ENCODE data around the gene UAP1L1. TPM values are rescaled to one million over a fixed set of nuclear protein-coding genes. Genes with fewer than 3 reads are reported as not detected.

The UAP1L1 gene
- total and polyA plus RNA-seq, 9 of the 15 experiments (the other 6 are each of a cell fraction or from before 2014, with no cell fraction given), result 0.20 to 8.6 (median 3.7) TPM

DNA sequence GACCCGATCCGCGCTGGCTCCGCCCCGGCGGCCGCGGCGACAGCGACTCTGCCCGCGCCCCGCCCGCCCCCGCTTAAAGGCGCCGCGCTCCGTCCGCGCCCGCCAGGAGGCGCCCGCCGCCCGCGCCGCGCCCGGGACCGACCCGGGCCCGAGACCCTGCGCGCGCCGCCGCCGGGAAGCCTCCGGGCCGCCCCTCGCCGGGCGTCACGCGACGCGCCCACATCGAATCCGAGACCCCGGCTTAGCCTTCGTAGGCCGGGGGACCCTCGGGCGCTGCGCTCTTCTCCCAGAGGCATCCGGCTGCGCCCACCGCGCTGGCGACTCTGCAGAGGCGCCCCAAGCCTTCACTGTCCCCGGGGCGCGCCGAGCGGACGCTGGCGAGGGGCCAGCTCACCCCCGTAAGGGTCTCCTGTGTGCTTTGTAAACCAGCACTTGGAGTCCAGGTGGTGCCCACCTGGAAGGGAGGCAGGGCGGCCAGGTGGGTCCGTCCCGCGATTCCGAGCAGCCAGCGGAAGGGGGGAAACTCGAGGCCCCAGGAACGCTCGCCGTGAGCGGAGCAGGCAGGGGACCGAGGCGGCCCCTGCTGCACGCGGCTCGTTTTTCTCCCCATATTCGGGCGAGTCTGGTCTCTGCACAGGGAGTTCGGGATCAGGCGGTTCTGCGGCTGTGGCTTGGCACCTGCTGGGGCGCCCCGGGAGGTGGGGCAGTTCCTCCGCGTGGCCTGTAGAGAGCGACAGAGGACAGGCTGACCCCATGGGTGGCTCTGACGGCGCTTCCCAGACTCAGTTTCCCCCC lies 48.9 kb upstream of the UAP1L1 start:
- Histone ChIP-seq H3K4me3 (peak overlapping the region; percentile 66), H3K36me3 (ENCODE audit: control insufficient read depth, insufficient read depth, low read length) (no peaks in the 10 kb centered on the region), H3K79me2 (ENCODE audit: control insufficient read depth, insufficient read depth, low read length) (peaks cover 3% of the 10 kb centered on the region; the same call in 1 of the 3 replicates), H3K9me3 (replicated peaks; ENCODE audit: control insufficient read depth, insufficient read depth, low read depth, low read length) (no peaks in the 10 kb centered on the region), H3K4me1 (replicated peaks in 1 of 2; ENCODE audit: control insufficient read depth in 2 of 2, insufficient read depth in 2 of 2, low read length in 2 of 2) (peaks cover 9 to 92% of the 10 kb centered on the region in 2 experiments; a peak in 4 of 5 replicates), H3K4me2 (ENCODE audit: insufficient read depth, low read length) (peak overlapping the region; percentile 86), H3K9me1 (ENCODE audit: control insufficient read depth, insufficient read depth, low read length) (no peaks in the 10 kb centered on the region), H3K27ac (ENCODE audit: extremely low read depth, low read depth, low read length) (peak overlapping the region; percentile 57; the same call in 2 of the 3 replicates), H3K9ac (ENCODE audit: insufficient read depth in 1 of 2, low read depth in 2 of 2, low read length in 2 of 2) (peak overlapping the region; percentile 69 to 92), H3K27me3 (ENCODE audit: control insufficient read depth in 2 of 2, insufficient read depth in 2 of 2, low read length in 2 of 2) (no peaks in the 10 kb centered on the region), H2AFZ (ENCODE audit: low read depth, low read length) (peak overlapping the region; percentile 93), H4K20me1 (replicated peaks; ENCODE audit: control insufficient read depth, insufficient read depth, low read length) (no peaks in the 10 kb centered on the region)
- BruUV-seq (replicated peaks), result no TSS peak
- ChIA-PET CTCF (ENCODE audit: low intra/inter-chr PET ratio) (interaction anchor here (0.6 to 3.0 kb wide), 4 partner anchors 80 to 237 kb away, joined by 3 to 17 read pairs (median 6); partner anchors contain the start of gene TMEM141), POLR2A (interaction anchor here (0.6 to 1.0 kb wide), 3 partner anchors 9 to 610 kb away, joined by 3 to 4 read pairs (median 3); no protein-coding TSS in a partner anchor)
- WGBS (ENCODE audit: insufficient coverage, low coverage, missing lambda C conversion rate), result under 1% methylated on average over 43 of the region's 98 CpGs
- peak; percentile 81 for ATAC-seq
- intact Hi-C loops (cut with micrococcal nuclease), result loop anchor here (1.0 to 2.0 kb wide), 2 partner anchors 84 to 241 kb away; partner anchors contain the start of genes C8G and FBXW5
- DNase-seq (ENCODE audit: extremely low read depth in 1 of 4, low spot score in 3 of 4), result peak; percentile 80 to 92 (median 84)
- in situ Hi-C loops (cut with MboI), result no loop called here
- FAIRE-seq, result peak; percentile 26
- TF ChIP-seq RBFOX2 (IDR thresholded peaks at IDR 0.05; ENCODE audit: low read depth, low read length), result peak; percentile 56
- TF ChIP-seq, protein P1, sequence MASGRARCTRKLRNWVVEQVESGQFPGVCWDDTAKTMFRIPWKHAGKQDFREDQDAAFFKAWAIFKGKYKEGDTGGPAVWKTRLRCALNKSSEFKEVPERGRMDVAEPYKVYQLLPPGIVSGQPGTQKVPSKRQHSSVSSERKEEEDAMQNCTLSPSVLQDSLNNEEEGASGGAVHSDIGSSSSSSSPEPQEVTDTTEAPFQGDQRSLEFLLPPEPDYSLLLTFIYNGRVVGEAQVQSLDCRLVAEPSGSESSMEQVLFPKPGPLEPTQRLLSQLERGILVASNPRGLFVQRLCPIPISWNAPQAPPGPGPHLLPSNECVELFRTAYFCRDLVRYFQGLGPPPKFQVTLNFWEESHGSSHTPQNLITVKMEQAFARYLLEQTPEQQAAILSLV (tag; IDR thresholded peaks at IDR 0.05), result no peak
- TF ChIP-seq ELF2 (CRISPR knock-in tag; IDR thresholded peaks at IDR 0.05), result no peak
- TF ChIP-seq EP300 (IDR thresholded peaks at IDR 0.05; ENCODE audit: low read length), result no peak
- TF ChIP-seq, protein P2, sequence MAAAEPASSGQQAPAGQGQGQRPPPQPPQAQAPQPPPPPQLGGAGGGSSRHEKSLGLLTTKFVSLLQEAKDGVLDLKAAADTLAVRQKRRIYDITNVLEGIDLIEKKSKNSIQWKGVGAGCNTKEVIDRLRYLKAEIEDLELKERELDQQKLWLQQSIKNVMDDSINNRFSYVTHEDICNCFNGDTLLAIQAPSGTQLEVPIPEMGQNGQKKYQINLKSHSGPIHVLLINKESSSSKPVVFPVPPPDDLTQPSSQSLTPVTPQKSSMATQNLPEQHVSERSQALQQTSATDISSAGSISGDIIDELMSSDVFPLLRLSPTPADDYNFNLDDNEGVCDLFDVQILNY (CRISPR knock-in tag; IDR thresholded peaks at IDR 0.05), result no peak
- TF ChIP-seq TEAD2 (tag; IDR thresholded peaks at IDR 0.05), result no peak
- no peak for TF ChIP-seq ZBTB8A (IDR thresholded peaks at IDR 0.05; ENCODE audit: partially characterized antibody)
- no peak for TF ChIP-seq NFIX (CRISPR knock-in tag; IDR thresholded peaks at IDR 0.05; ENCODE audit: low read depth)
- no peak for TF ChIP-seq BCL6 (CRISPR knock-in tag; IDR thresholded peaks at IDR 0.05)
- TF ChIP-seq, protein P3, sequence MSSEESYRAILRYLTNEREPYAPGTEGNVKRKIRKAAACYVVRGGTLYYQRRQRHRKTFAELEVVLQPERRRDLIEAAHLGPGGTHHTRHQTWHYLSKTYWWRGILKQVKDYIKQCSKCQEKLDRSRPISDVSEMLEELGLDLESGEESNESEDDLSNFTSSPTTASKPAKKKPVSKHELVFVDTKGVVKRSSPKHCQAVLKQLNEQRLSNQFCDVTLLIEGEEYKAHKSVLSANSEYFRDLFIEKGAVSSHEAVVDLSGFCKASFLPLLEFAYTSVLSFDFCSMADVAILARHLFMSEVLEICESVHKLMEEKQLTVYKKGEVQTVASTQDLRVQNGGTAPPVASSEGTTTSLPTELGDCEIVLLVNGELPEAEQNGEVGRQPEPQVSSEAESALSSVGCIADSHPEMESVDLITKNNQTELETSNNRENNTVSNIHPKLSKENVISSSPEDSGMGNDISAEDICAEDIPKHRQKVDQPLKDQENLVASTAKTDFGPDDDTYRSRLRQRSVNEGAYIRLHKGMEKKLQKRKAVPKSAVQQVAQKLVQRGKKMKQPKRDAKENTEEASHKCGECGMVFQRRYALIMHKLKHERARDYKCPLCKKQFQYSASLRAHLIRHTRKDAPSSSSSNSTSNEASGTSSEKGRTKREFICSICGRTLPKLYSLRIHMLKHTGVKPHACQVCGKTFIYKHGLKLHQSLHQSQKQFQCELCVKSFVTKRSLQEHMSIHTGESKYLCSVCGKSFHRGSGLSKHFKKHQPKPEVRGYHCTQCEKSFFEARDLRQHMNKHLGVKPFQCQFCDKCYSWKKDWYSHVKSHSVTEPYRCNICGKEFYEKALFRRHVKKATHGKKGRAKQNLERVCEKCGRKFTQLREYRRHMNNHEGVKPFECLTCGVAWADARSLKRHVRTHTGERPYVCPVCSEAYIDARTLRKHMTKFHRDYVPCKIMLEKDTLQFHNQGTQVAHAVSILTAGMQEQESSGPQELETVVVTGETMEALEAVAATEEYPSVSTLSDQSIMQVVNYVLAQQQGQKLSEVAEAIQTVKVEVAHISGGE (CRISPR knock-in tag; IDR thresholded peaks at IDR 0.05), result peak in 1 of 3 experiments; percentile 55; a peak in 1 of 6 replicates
- no peak for TF ChIP-seq SMAD4 (CRISPR knock-in tag; conservative IDR thresholded peaks at IDR 0.05)
- TF ChIP-seq STAT5A (IDR thresholded peaks at IDR 0.05; ENCODE audit: borderline replicate concordance, low read length), result no peak
- no peak for TF ChIP-seq CCAR2 (IDR thresholded peaks at IDR 0.05; ENCODE audit: low read depth, low read length)
- TF ChIP-seq BACH1 (tag; IDR thresholded peaks at IDR 0.05), result no peak
- no peak for TF ChIP-seq ZNF263 (CRISPR knock-in tag; IDR thresholded peaks at IDR 0.05; ENCODE audit: borderline replicate concordance)
- no peak for TF ChIP-seq NR4A1 (CRISPR knock-in tag; IDR thresholded peaks at IDR 0.05)
- TF ChIP-seq NR4A1 (tag; IDR thresholded peaks at IDR 0.05), result no peak

Measured in K562 (cell line).